HG03039 (cell line): ENCODE results near the gene ATAD2B.

Experiments used
- ATAC-seq: cut with Tn5 transposase; IDR thresholded peaks from one replicate; pipeline ENCODE4 v1.9.1; 2021; ENCODE audit warnings: mild to moderate bottlenecking, moderate library complexity; ENCODE audit not compliant: unreplicated experiment

The ATAD2B gene

GRCh38 chr2:23915327-23915726 lies 11.6 kb downstream of the ATAD2B start:
- no peak for ATAC-seq

- ATAC-seq, result no peak
These were observed 14.9 kb downstream of the ATAD2B start for GRCh38 chr2:23912054-23912453.

GRCh38 chr2:23905155-23905554 lies 21.8 kb downstream of the ATAD2B start:
- ATAC-seq, result no peak

- ATAC-seq, result no peak
These were observed 22.2 kb downstream of the ATAD2B start for GRCh38 chr2:23904692-23905091.

- ATAC-seq, result no peak
These were observed 22.7 kb downstream of the ATAD2B start for GRCh38 chr2:23904215-23904614.

- no peak for ATAC-seq
These were observed 23.9 kb downstream of the ATAD2B start for GRCh38 chr2:23903034-23903433.

- no peak for ATAC-seq
These were observed 24.7 kb downstream of the ATAD2B start for GRCh38 chr2:23901966-23902846.

GRCh38 chr2:23900541-23901322 lies 26.2 kb downstream of the ATAD2B start:
- no peak for ATAC-seq

GRCh38 chr2:23900133-23900532 lies 26.8 kb downstream of the ATAD2B start:
- ATAC-seq, result no peak

- no peak for ATAC-seq
These were observed 55.7 kb downstream of the ATAD2B start for GRCh38 chr2:23871206-23871605.

- no peak for ATAC-seq
These were observed 59.5 kb downstream of the ATAD2B start for GRCh38 chr2:23867449-23867848.

- ATAC-seq, result no peak
These were observed 64.1 kb downstream of the ATAD2B start for GRCh38 chr2:23862716-23863426.

- ATAC-seq, result no peak
These were observed 65.0 kb downstream of the ATAD2B start for GRCh38 chr2:23861952-23862351.

- no peak for ATAC-seq
These were observed 66.9 kb downstream of the ATAD2B start for GRCh38 chr2:23859983-23860382.

GRCh38 chr2:23859234-23859633 lies 67.7 kb downstream of the ATAD2B start:
- ATAC-seq, result no peak

GRCh38 chr2:23850564-23851256 lies 76.2 kb downstream of the ATAD2B start:
- no peak for ATAC-seq

- ATAC-seq, result no peak
These were observed 82.0 kb downstream of the ATAD2B start for GRCh38 chr2:23844905-23845304.

- no peak for ATAC-seq
These were observed 83.6 kb downstream of the ATAD2B start for GRCh38 chr2:23843051-23843976.

- ATAC-seq, result no peak
These were observed 86.9 kb downstream of the ATAD2B start for GRCh38 chr2:23839919-23840578.
